ENCODE data around the gene USP49. TPM values are rescaled to one million over a fixed set of nuclear protein-coding genes. Genes with fewer than 3 reads are reported as not detected.

The USP49 gene
- total and polyA plus RNA-seq, 4 donors: 1.8 to 8.6 (median 3.6) TPM

DNA sequence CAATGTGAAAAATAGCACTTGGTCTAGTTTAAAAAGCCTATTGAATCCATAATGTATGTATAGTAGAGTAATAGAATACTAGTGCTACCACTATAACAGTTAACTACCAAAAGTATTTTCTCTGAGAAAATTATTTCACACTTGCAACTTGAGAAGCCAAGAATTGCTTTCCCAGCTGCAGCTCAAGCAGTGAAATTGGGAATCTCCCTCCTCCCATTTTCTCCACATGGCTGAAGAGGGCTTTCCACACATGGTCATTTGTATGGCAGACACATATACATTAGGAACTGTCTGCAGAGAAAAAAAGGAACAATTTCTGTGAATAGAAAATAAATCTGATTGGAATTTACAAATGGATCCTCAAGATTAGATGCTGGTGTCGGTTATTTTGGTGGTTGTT, 73.2 kb downstream of the USP49 start:
- H3K27me3 ChIP-seq (ENCODE audit: control insufficient read depth in 3 of 3, insufficient read depth in 3 of 3, low read length in 2 of 3): no peaks in the 10 kb centered on the region
- H3K9me3 ChIP-seq (ENCODE audit: control insufficient read depth in 4 of 4, insufficient read depth in 3 of 4, low read length in 3 of 4): no peaks in the 10 kb centered on the region
- WGBS, 2 donors: 98 to 100% methylated on average over 1 of the region's 1 CpG
- ATAC-seq (ENCODE audit: insufficient read depth, low FRiP score): no peak
- H3K4me3 ChIP-seq: no peak overlapping the region
- no peaks in the 10 kb centered on the region for H3K36me3 ChIP-seq (ENCODE audit: control insufficient read depth in 4 of 4, insufficient read depth in 4 of 4, low read length in 4 of 4)
- TF ChIP-seq, protein P1, sequence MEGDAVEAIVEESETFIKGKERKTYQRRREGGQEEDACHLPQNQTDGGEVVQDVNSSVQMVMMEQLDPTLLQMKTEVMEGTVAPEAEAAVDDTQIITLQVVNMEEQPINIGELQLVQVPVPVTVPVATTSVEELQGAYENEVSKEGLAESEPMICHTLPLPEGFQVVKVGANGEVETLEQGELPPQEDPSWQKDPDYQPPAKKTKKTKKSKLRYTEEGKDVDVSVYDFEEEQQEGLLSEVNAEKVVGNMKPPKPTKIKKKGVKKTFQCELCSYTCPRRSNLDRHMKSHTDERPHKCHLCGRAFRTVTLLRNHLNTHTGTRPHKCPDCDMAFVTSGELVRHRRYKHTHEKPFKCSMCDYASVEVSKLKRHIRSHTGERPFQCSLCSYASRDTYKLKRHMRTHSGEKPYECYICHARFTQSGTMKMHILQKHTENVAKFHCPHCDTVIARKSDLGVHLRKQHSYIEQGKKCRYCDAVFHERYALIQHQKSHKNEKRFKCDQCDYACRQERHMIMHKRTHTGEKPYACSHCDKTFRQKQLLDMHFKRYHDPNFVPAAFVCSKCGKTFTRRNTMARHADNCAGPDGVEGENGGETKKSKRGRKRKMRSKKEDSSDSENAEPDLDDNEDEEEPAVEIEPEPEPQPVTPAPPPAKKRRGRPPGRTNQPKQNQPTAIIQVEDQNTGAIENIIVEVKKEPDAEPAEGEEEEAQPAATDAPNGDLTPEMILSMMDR (IDR thresholded peaks at IDR 0.05; ENCODE audit: control extremely low read depth, extremely low read depth): no peak
- no peak overlapping the region for H3K9ac ChIP-seq (ENCODE audit: insufficient read depth in 1 of 2, low read length in 2 of 2)
- H3K4me1 ChIP-seq (ENCODE audit: control insufficient read depth in 5 of 5, insufficient read depth in 5 of 5, low read length in 5 of 5): no peaks in the 10 kb centered on the region
- no peak for DNase-seq
- H3K27ac ChIP-seq (ENCODE audit: low read depth in 1 of 2, low read length in 1 of 2): no peak overlapping the region

DNA sequence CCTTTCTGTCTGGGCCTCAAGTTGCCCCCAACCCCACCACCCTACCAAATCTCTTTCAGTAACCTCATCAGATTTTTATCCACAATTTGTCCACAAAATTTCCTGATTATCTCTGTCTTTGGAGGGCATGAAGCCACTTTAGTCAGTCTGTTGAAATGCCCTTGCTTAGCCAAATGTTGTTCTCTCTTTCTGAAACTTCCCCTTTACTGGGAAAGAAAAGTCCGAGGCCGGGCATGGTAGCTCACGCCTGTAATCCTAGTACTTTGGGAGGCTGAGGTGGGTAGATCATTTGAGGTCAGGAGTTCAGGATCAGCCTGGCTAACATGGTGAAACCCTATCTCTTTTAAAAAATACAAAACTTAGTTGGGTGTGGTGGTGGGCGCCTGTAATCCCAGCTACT, 73.9 kb downstream of the USP49 start:
- H3K27me3 ChIP-seq (ENCODE audit: control insufficient read depth in 3 of 3, insufficient read depth in 3 of 3, low read length in 2 of 3): no peaks in the 10 kb centered on the region
- ATAC-seq (ENCODE audit: insufficient read depth, low FRiP score) (no peak), DNase-seq (no peak)
- no peak overlapping the region for H3K4me3 ChIP-seq
- WGBS, 2 donors: 57 to 80% methylated on average over 4 of the region's 4 CpGs
- no peaks in the 10 kb centered on the region for H3K9me3 ChIP-seq (ENCODE audit: control insufficient read depth in 4 of 4, insufficient read depth in 3 of 4, low read length in 3 of 4)
- H3K27ac ChIP-seq (ENCODE audit: low read depth in 1 of 2, low read length in 1 of 2): no peak overlapping the region
- no peak overlapping the region for H3K9ac ChIP-seq (ENCODE audit: insufficient read depth in 1 of 2, low read length in 2 of 2)
- no peaks in the 10 kb centered on the region for H3K4me1 ChIP-seq (ENCODE audit: control insufficient read depth in 5 of 5, insufficient read depth in 5 of 5, low read length in 5 of 5)
- no peaks in the 10 kb centered on the region for H3K36me3 ChIP-seq (ENCODE audit: control insufficient read depth in 4 of 4, insufficient read depth in 4 of 4, low read length in 4 of 4)
- TF ChIP-seq, protein P1 (IDR thresholded peaks at IDR 0.05; ENCODE audit: control extremely low read depth, extremely low read depth): no peak

DNA sequence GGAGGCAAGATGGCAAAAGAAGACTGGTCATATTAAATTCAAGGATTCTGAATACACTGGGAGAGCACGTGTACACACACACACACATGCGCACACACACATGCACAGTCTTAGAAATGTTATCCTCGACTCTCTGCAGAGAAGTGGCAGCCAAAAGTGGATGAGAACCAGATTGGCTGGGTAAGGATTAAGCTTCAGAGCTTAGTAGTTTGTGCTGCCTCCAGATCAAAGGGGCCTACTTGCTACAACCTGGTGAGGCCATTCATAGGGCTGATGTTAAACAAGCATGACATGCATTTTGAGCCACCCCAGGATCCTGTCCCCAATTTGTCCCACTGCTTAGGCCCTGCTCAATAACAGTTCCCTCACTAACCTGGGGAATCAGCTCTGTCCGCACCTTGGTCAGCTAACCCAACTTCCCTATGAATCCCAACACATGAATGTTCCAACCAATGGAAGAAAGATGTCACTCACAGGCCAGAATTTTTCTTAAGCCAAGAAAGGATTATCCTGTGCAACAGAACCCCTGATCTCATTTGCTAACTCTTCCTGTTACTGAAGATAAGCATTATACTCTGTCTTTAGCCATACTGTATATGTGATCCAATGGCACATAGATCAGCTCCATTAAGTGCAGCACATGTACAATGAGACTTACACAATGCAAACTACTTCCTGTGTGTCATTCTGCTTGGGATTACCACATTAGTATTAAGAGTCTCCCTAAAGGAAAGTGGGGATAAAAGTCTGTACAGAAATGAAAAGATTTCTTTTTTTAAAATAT, 76.7 kb downstream of the USP49 start:
- Histone ChIP-seq H3K36me3 (ENCODE audit: control insufficient read depth in 4 of 4, insufficient read depth in 4 of 4, low read length in 4 of 4) (peaks cover 0 to 5% (median 0%) of the 10 kb centered on the region in 4 donors), H3K9me3 (ENCODE audit: control insufficient read depth in 4 of 4, insufficient read depth in 3 of 4, low read length in 3 of 4) (no peaks in the 10 kb centered on the region), H3K4me3 (no peak overlapping the region), H3K4me1 (ENCODE audit: control insufficient read depth in 5 of 5, insufficient read depth in 5 of 5, low read length in 5 of 5) (peaks cover 0 to 4% (median 0%) of the 10 kb centered on the region in 5 donors), H3K27ac (ENCODE audit: low read depth in 1 of 2, low read length in 1 of 2) (no peak overlapping the region), H3K9ac (ENCODE audit: insufficient read depth in 1 of 2, low read length in 2 of 2) (no peak overlapping the region), H3K27me3 (ENCODE audit: control insufficient read depth in 3 of 3, insufficient read depth in 3 of 3, low read length in 2 of 3) (no peaks in the 10 kb centered on the region)
- 82 to 89% methylated on average over 4 of the region's 4 CpGs for whole genome bisulfite sequencing, 2 donors
- peak in 1 of 3 donors; percentile 6 for DNase-seq
- TF ChIP-seq, protein P1 (IDR thresholded peaks at IDR 0.05; ENCODE audit: control extremely low read depth, extremely low read depth): no peak
- ATAC-seq (ENCODE audit: insufficient read depth, low FRiP score): no peak
